Measurements from ENCODE around the gene FAM98B. TPM values are rescaled to one million over a fixed set of nuclear protein-coding genes. Genes with fewer than 3 reads are reported as not detected.
A peak's percentile ranks its signal among the peaks of the same experiment; 100 is the strongest.

The FAM98B gene
- total and polyA plus RNA-seq, 2 of the 13 experiments (the other 11 are each of a cell fraction or from before 2014, with no cell fraction given) = 3.7 to 4.7 TPM

GRCh38 chr15:38476120-38476519 lies 22.2 kb downstream of the FAM98B start:
- 95% methylated on average over 1 of the region's 1 CpG for WGBS (ENCODE audit: low lambda C conversion rate)
- no peak overlapping the region for H2AFZ ChIP-seq (ENCODE audit: low read length)
- no peak overlapping the region for H3K4me2 ChIP-seq (ENCODE audit: low read depth, low read length)
- in situ Hi-C loops (cut with HindIII; ENCODE audit: extremely low pct_ligation_motif_present, low pct_unique_long_range_greater_than_20kb) (loop anchor here (10.0 kb wide), 1 partner anchor 209 kb away; no protein-coding TSS in a partner anchor), intact Hi-C loops (cut with micrococcal nuclease; ENCODE audit: unreplicated experiment) (loop anchor here (10.0 kb wide), 1 partner anchor 89 kb away; the partner anchor contains the start of gene RASGRP1)
- POLR2A ChIA-PET = no interaction called here
- CTCF ChIA-PET (ENCODE audit: low intra/inter-chr PET ratio, low total read pairs) = no interaction called here
- ATAC-seq (no peak), DNase-seq (ENCODE audit: low spot score) (no peak), FAIRE-seq (no peak)
- no peak overlapping the region for H3K27ac ChIP-seq (ENCODE audit: extremely low read length, insufficient read depth, low read length)
- TF ChIP-seq ARNT2 (CRISPR knock-in tag; IDR thresholded peaks at IDR 0.05; ENCODE audit: low read depth) (no peak), CEBPB (IDR thresholded peaks at IDR 0.05; ENCODE audit: borderline replicate concordance, low read depth, low read length) (peak; percentile 55)
- H3K36me3 ChIP-seq (replicated peaks in 1 of 2; ENCODE audit: control insufficient read depth in 1 of 2, insufficient read depth in 2 of 2, low read length in 2 of 2) = peaks cover 5 to 23% of the 10 kb centered on the region in 2 experiments
- H3K4me3 ChIP-seq (replicated peaks in 1 of 3; ENCODE audit: insufficient read depth in 1 of 3, low read depth in 2 of 3, low read length in 3 of 3) = no peak overlapping the region
- H4K20me1 ChIP-seq (ENCODE audit: insufficient read depth, low read length) = no peaks in the 10 kb centered on the region
- H3K79me2 ChIP-seq (ENCODE audit: insufficient read depth, low read length) = no peaks in the 10 kb centered on the region
- no peaks in the 10 kb centered on the region for H3K27me3 ChIP-seq (ENCODE audit: control insufficient read depth in 1 of 2, insufficient read depth in 2 of 2, low read length in 2 of 2)
- H3K9ac ChIP-seq (ENCODE audit: insufficient read depth, low read depth, low read length) = no peak overlapping the region
- H3K4me1 ChIP-seq (ENCODE audit: insufficient read depth, low read length) = no peaks in the 10 kb centered on the region
- BruUV-seq (replicated peaks) = no TSS peak
- no peaks in the 10 kb centered on the region for H3K9me3 ChIP-seq (ENCODE audit: low read length)

GRCh38 chr15:38477637-38478036 lies 23.7 kb downstream of the FAM98B start:
- Histone ChIP-seq H2AFZ (ENCODE audit: low read length) (no peak overlapping the region), H3K4me1 (ENCODE audit: insufficient read depth, low read length) (no peaks in the 10 kb centered on the region), H3K9me3 (ENCODE audit: low read length) (no peaks in the 10 kb centered on the region), H3K4me2 (ENCODE audit: low read depth, low read length) (no peak overlapping the region), H3K36me3 (replicated peaks in 1 of 2; ENCODE audit: control insufficient read depth in 1 of 2, insufficient read depth in 2 of 2, low read length in 2 of 2) (peaks cover 5 to 27% of the 10 kb centered on the region in 2 experiments), H3K27ac (ENCODE audit: extremely low read length, insufficient read depth, low read length) (no peak overlapping the region), H3K4me3 (replicated peaks in 1 of 3; ENCODE audit: insufficient read depth in 1 of 3, low read depth in 2 of 3, low read length in 3 of 3) (no peak overlapping the region), H4K20me1 (ENCODE audit: insufficient read depth, low read length) (no peaks in the 10 kb centered on the region), H3K79me2 (ENCODE audit: insufficient read depth, low read length) (no peaks in the 10 kb centered on the region), H3K9ac (ENCODE audit: insufficient read depth, low read depth, low read length) (no peak overlapping the region), H3K27me3 (ENCODE audit: control insufficient read depth in 1 of 2, insufficient read depth in 2 of 2, low read length in 2 of 2) (no peaks in the 10 kb centered on the region)
- ChIA-PET CTCF (ENCODE audit: low intra/inter-chr PET ratio, low total read pairs) (no interaction called here), POLR2A (no interaction called here)
- intact Hi-C loops (cut with micrococcal nuclease; ENCODE audit: unreplicated experiment) (loop anchor here (10.0 kb wide), 1 partner anchor 87 kb away; the partner anchor contains the start of gene RASGRP1), in situ Hi-C loops (cut with HindIII; ENCODE audit: extremely low pct_ligation_motif_present, low pct_unique_long_range_greater_than_20kb) (loop anchor here (10.0 kb wide), 1 partner anchor 207 kb away; no protein-coding TSS in a partner anchor)
- FAIRE-seq (no peak), ATAC-seq (no peak), DNase-seq (ENCODE audit: low spot score) (no peak)
- no TSS peak for BruUV-seq (replicated peaks)
- 99% methylated on average over 4 of the region's 4 CpGs for WGBS (ENCODE audit: low lambda C conversion rate)
- TF ChIP-seq NFIC (IDR thresholded peaks at IDR 0.05; ENCODE audit: low read length) = no peak
- TF ChIP-seq ZNF136 (CRISPR knock-in tag; IDR thresholded peaks at IDR 0.05; ENCODE audit: low read depth) = no peak
- TF ChIP-seq HNF4A (CRISPR knock-in tag; IDR thresholded peaks at IDR 0.05) = no peak
- TF ChIP-seq ZNF350 (CRISPR knock-in tag; IDR thresholded peaks at IDR 0.05; ENCODE audit: borderline replicate concordance, low read depth) = no peak
- no peak for TF ChIP-seq HDAC6 (IDR thresholded peaks at IDR 0.05; ENCODE audit: low read depth, low read length)
- TF ChIP-seq, protein P1, sequence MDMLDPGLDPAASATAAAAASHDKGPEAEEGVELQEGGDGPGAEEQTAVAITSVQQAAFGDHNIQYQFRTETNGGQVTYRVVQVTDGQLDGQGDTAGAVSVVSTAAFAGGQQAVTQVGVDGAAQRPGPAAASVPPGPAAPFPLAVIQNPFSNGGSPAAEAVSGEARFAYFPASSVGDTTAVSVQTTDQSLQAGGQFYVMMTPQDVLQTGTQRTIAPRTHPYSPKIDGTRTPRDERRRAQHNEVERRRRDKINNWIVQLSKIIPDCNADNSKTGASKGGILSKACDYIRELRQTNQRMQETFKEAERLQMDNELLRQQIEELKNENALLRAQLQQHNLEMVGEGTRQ (IDR thresholded peaks at IDR 0.05; ENCODE audit: low read depth, low read length) = no peak
- TF ChIP-seq, protein P1 (CRISPR knock-in tag; IDR thresholded peaks at IDR 0.05; ENCODE audit: borderline replicate concordance) = no peak
- TF ChIP-seq, protein P2, sequence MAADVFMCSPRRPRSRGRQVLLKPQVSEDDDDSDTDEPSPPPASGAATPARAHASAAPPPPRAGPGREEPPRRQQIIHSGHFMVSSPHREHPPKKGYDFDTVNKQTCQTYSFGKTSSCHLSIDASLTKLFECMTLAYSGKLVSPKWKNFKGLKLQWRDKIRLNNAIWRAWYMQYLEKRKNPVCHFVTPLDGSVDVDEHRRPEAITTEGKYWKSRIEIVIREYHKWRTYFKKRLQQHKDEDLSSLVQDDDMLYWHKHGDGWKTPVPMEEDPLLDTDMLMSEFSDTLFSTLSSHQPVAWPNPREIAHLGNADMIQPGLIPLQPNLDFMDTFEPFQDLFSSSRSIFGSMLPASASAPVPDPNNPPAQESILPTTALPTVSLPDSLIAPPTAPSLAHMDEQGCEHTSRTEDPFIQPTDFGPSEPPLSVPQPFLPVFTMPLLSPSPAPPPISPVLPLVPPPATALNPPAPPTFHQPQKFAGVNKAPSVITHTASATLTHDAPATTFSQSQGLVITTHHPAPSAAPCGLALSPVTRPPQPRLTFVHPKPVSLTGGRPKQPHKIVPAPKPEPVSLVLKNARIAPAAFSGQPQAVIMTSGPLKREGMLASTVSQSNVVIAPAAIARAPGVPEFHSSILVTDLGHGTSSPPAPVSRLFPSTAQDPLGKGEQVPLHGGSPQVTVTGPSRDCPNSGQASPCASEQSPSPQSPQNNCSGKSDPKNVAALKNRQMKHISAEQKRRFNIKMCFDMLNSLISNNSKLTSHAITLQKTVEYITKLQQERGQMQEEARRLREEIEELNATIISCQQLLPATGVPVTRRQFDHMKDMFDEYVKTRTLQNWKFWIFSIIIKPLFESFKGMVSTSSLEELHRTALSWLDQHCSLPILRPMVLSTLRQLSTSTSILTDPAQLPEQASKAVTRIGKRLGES (CRISPR knock-in tag; IDR thresholded peaks at IDR 0.05; ENCODE audit: borderline replicate concordance) = no peak
- no peak for TF ChIP-seq ZNF570 (CRISPR knock-in tag; IDR thresholded peaks at IDR 0.05; ENCODE audit: borderline replicate concordance)
- no peak for TF ChIP-seq ZNF225 (CRISPR knock-in tag; IDR thresholded peaks at IDR 0.05)
- TF ChIP-seq KLF16 (CRISPR knock-in tag; IDR thresholded peaks at IDR 0.05) = no peak
